Activated CD8-positive, alpha-beta memory T cell treated with anti-CD3 and anti-CD28 coated beads, Interleukin-2, amount 10 ng/mL, durations not matched to agents 7 days and 5 days (primary cell): ENCODE results near the gene TMEM204. TPM values are rescaled to one million over a fixed set of nuclear protein-coding genes. Genes with fewer than 3 reads are reported as not detected.

Experiments used
- ATAC-seq: fragments of 150-1000 bp; cut with Tn5 transposase; one replicate; pipeline ENCODE4 v1.10.0; 2021; ENCODE audit warnings: moderate library complexity
- CTCF ChIA-PET: fragments of 350-600 bp; sonication (Branson Sonifier 250); formaldehyde crosslinking; loops from one replicate; lab custom pipeline; 2021; ENCODE audit warnings: antibody characterized with exemption; lab: Charles Lee
- DNase-seq: peaks from one replicate; pipeline ENCODE4 v3.0.0-alpha.2; 2020
- H3K27ac Mint-ChIP-seq: one replicate; pipeline ENCODE4 v1.8.0; 2021; ENCODE audit warnings: mild to moderate bottlenecking, mixed read lengths
- H3K27me3 Mint-ChIP-seq: one replicate; pipeline ENCODE4 v1.8.0; 2021; ENCODE audit warnings: mixed read lengths
- H3K36me3 Mint-ChIP-seq: one replicate; pipeline ENCODE4 v1.8.0; 2021; ENCODE audit warnings: mild to moderate bottlenecking, mixed read lengths
- H3K4me1 Mint-ChIP-seq: one replicate; pipeline ENCODE4 v1.8.0; 2021; ENCODE audit warnings: mixed read lengths
- H3K4me3 Mint-ChIP-seq: one replicate; pipeline ENCODE4 v1.8.0; 2021; ENCODE audit warnings: mild to moderate bottlenecking, moderate library complexity, mixed read lengths
- H3K9me3 Mint-ChIP-seq: one replicate; pipeline ENCODE4 v1.8.0; 2022; ENCODE audit warnings: low read depth, mixed read lengths
- total RNA-seq, 2 experiments: library from RNA; stranded (reverse); gene quantifications; one replicate each; pipeline ENCODE4 v1.2.3, GENCODE V29; 2021

The TMEM204 gene
- total RNA-seq, 2 experiments from 2014 or later, result 34.7 to 37.1 TPM

- Mint-ChIP-seq H3K27ac (no peak overlapping the region), H3K36me3 (no peaks in the 10 kb centered on the region), H3K4me1 (no peaks in the 10 kb centered on the region), H3K9me3 (no peaks in the 10 kb centered on the region), H3K27me3 (no peaks in the 10 kb centered on the region), H3K4me3 (no peak overlapping the region)
- CTCF ChIA-PET, result no interaction called here
- no peak for ATAC-seq
- DNase-seq, result no peak
Observed at GRCh38 chr16:1518626-1519135, 14.8 kb upstream of the TMEM204 start.

DNA sequence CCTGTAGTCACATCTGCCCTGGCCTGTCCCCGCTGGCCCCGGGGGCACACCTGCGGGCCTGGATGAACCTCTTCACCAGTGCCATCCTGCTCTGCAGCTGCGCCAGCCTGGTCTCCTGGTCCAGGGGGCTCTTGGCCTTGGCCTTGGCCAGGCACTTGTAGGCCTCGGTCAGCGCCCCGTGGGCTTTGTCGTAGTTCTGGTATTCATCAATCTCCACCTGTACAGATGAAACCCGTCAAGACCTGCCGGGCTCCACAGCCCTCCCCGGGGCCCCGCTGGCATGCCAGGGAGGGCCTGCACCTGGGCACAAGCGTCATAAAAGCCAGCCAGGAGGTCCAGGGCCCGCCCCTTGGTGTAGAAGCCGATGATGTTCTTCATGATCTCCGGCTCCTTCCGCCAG, 13.6 kb upstream of the TMEM204 start:
- CTCF ChIA-PET, result no interaction called here
- no peaks in the 10 kb centered on the region for H3K4me1 Mint-ChIP-seq
- no peaks in the 10 kb centered on the region for H3K36me3 Mint-ChIP-seq
- DNase-seq (no peak), ATAC-seq (no peak)
- no peak overlapping the region for H3K4me3 Mint-ChIP-seq
- no peak overlapping the region for H3K27ac Mint-ChIP-seq
- H3K9me3 Mint-ChIP-seq, result no peaks in the 10 kb centered on the region
- no peaks in the 10 kb centered on the region for H3K27me3 Mint-ChIP-seq

- H3K27ac Mint-ChIP-seq, result no peak overlapping the region
- H3K4me1 Mint-ChIP-seq, result peaks cover under 1% of the 10 kb centered on the region
- ATAC-seq (no peak), DNase-seq (no peak)
- CTCF ChIA-PET, result no interaction called here
- no peaks in the 10 kb centered on the region for H3K27me3 Mint-ChIP-seq
- no peaks in the 10 kb centered on the region for H3K9me3 Mint-ChIP-seq
- no peaks in the 10 kb centered on the region for H3K36me3 Mint-ChIP-seq
- H3K4me3 Mint-ChIP-seq, result no peak overlapping the region
Observed at GRCh38 chr16:1520461-1520860, 13.0 kb upstream of the TMEM204 start.

GRCh38 chr16:1523581-1524245, 9.8 kb upstream of the TMEM204 start:
- no peaks in the 10 kb centered on the region for H3K27me3 Mint-ChIP-seq
- H3K36me3 Mint-ChIP-seq, result no peaks in the 10 kb centered on the region
- no peaks in the 10 kb centered on the region for H3K9me3 Mint-ChIP-seq
- H3K4me3 Mint-ChIP-seq, result no peak overlapping the region
- no peak for DNase-seq
- H3K27ac Mint-ChIP-seq, result no peak overlapping the region
- H3K4me1 Mint-ChIP-seq, result peaks cover 19% of the 10 kb centered on the region
- ATAC-seq, result no peak
- CTCF ChIA-PET, result no interaction called here

- Mint-ChIP-seq H3K27ac (no peak overlapping the region), H3K9me3 (no peaks in the 10 kb centered on the region), H3K4me1 (peaks cover 19% of the 10 kb centered on the region), H3K27me3 (no peaks in the 10 kb centered on the region), H3K36me3 (no peaks in the 10 kb centered on the region), H3K4me3 (no peak overlapping the region)
- no peak for DNase-seq
- CTCF ChIA-PET, result no interaction called here
- ATAC-seq, result no peak
Observed at GRCh38 chr16:1524366-1524765, 9.1 kb upstream of the TMEM204 start.

- ATAC-seq, result peak; percentile 55
- CTCF ChIA-PET, result interaction anchor here (1.0 kb wide), 1 partner anchor 9 kb away, joined by 5 read pairs; no protein-coding TSS in a partner anchor
- H3K27me3 Mint-ChIP-seq, result no peaks in the 10 kb centered on the region
- no peak for DNase-seq
- H3K4me1 Mint-ChIP-seq, result peaks cover 19% of the 10 kb centered on the region
- H3K9me3 Mint-ChIP-seq, result no peaks in the 10 kb centered on the region
- peak overlapping the region; percentile 27 for H3K4me3 Mint-ChIP-seq
- no peak overlapping the region for H3K27ac Mint-ChIP-seq
- H3K36me3 Mint-ChIP-seq, result no peaks in the 10 kb centered on the region
Observed at GRCh38 chr16:1525871-1526607, 7.4 kb upstream of the TMEM204 start.

DNA sequence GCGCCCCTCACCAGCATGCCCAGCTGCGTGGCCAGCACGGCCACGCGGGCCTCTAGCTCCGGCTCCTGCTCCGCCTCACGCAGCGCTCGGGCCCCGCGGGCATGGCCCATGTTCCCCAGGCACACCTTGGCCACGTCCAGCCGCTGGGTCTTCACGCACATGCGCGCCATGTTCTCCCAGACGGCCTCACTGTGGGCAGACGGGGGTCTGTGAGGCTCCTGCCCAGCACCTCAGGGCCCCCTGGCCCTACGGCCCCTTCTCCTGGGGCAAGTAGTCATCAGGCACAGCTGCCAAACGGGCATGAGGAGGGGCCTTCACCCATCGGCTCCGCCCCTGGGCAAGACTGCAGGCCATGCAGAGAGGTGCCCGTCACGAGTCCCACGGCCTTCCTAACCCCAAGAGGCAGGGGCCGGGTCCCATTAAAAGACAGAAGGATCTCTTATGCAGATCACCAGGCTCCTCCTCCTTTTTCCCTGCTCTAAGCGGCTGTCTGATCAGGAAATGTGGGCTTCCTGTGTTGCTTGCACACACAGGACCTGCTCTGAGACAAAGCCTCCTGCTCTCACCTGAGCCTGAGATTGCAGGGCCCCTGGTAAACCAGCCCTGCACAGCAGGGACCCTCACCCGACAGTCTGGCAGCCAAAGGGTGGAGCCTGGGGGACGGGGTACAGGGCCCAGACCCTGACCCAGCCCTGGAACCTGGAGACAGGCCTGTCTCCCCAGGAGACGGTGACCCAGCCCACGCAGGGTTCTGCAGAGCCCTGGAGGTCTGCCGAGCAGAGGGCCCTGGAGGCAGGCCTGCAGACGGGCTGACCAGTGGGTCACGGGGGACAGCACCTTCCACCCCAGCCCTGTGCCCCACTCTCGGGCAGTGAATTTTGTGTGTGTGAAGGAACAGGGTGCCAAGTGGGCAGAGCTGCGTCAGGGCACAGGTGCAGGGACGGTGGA, 6.6 kb upstream of the TMEM204 start:
- H3K9me3 Mint-ChIP-seq, result no peaks in the 10 kb centered on the region
- ATAC-seq (peak; percentile 60), DNase-seq (no peak)
- H3K4me1 Mint-ChIP-seq, result peaks cover 19% of the 10 kb centered on the region
- CTCF ChIA-PET, result interaction anchor here (0.9 kb wide), 1 partner anchor 11 kb away, joined by 5 read pairs; no protein-coding TSS in a partner anchor
- H3K27me3 Mint-ChIP-seq, result no peaks in the 10 kb centered on the region
- no peak overlapping the region for H3K4me3 Mint-ChIP-seq
- H3K36me3 Mint-ChIP-seq, result no peaks in the 10 kb centered on the region
- peak overlapping the region; percentile 70 for H3K27ac Mint-ChIP-seq

DNA sequence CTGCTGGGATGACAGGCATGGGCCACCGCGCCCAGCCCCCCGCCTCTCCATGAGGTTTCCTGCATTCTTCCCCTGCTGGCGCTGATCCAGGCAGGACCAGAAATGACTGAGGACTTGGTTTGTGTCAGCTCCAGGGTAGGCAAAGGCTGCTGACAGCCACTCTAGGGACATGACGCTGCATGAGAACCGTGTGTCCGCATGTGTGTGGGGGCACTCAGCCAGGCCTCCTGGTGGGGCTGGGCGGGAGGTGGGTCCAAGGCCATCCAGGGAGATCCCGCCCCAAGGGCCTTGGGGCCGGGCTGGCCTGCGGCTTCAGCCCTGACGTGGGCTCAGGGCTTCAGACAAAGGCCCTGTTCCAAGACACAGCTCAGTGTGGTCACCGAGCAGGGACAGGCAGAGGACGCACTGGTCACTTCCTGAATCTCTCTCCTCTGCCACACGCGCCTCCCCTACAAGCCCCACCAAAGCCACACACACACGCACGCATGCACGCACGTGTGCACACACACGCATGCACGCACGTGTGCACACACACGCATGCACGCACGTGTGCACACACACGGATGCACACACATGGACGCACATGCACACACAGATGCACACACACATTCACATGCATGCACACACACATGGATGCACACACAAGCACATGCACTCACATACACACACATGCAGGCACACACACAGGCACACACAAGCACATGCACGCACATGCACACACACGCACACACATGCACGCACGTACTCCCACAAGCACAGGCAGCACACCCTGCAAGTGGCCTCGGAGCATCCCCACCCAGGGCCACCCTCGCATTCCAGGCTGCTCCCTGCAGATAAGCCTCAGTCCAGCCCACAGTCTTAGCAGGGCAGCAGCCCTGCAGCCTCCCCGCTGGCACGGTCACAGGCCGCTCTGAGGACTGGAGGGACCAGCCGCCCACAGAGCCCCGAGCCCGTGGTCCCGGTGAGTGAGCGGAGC, 5.3 kb upstream of the TMEM204 start:
- peaks cover 24% of the 10 kb centered on the region for H3K4me1 Mint-ChIP-seq
- CTCF ChIA-PET, result interaction anchor here (0.9 kb wide), 1 partner anchor 10 kb away, joined by 5 read pairs; no protein-coding TSS in a partner anchor
- H3K4me3 Mint-ChIP-seq, result no peak overlapping the region
- no peak for ATAC-seq
- H3K9me3 Mint-ChIP-seq, result no peaks in the 10 kb centered on the region
- DNase-seq, result no peak
- H3K36me3 Mint-ChIP-seq, result no peaks in the 10 kb centered on the region
- H3K27me3 Mint-ChIP-seq, result no peaks in the 10 kb centered on the region
- no peak overlapping the region for H3K27ac Mint-ChIP-seq

DNA sequence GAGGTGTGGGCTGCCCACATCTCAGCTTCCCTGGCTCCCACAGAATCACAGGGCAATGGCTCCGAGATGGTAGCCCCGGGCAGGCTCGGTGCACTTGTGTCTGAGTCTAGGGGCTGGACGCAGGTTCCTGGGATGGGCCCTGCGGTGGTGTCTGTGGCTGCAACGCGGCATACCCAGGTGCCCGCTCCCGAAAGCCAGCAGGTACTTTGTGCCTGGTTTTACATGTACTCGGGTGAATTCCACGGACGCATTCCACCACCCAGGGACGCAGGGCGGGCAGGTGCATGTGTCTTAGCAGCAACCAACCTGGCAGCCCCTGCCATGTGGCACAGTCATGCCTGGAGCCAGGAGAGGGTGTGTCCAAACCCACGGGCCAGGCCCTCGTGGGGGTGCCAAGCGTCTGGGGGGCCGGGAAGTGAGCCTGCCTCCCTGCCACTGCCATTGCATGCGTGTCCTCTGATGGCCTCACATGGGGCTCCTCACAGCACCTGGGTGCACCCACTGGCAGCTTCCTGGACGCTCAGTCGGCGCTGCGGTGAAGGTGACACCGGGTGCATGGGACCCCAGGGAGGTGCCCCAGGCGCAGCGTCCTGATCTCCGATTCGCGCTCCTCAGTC, 4.4 kb upstream of the TMEM204 start:
- DNase-seq, result no peak
- Mint-ChIP-seq H3K27ac (no peak overlapping the region), H3K4me1 (peaks cover 28% of the 10 kb centered on the region), H3K4me3 (no peak overlapping the region), H3K9me3 (no peaks in the 10 kb centered on the region), H3K36me3 (no peaks in the 10 kb centered on the region), H3K27me3 (no peaks in the 10 kb centered on the region)
- ATAC-seq, result no peak
- CTCF ChIA-PET, result interaction anchor here (0.7 kb wide), 1 partner anchor 32 kb away, joined by 3 read pairs; no protein-coding TSS in a partner anchor

DNA sequence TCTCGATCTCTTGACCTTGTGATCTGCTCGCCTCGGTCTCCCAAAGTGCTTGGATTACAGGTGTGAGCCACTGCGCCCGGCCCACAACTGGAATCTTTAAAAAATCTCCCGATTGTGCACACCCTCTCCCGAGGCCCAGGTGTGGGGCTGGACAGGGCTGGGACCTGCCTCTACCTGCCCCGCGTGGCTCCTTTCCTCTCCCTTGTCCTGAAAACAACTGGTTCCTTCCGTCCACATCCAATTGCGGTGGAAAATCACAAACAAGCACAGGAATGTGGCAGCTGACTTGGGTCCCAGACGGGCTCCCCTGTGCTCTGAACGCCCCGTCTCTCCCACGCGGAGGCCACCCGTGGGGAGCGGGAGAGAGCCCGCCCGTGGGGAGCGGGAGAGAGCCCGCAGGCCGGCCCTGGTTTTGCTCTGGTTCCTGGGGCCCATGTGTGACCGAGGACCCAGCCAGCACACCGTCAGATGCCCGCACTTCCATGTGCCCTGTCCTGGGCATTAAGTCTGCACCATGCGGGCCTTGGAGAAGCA, 3.0 kb upstream of the TMEM204 start:
- no peak overlapping the region for H3K27ac Mint-ChIP-seq
- H3K36me3 Mint-ChIP-seq, result peaks cover 7% of the 10 kb centered on the region
- DNase-seq (no peak), ATAC-seq (no peak)
- CTCF ChIA-PET, result no interaction called here
- H3K4me1 Mint-ChIP-seq, result peaks cover 29% of the 10 kb centered on the region
- no peaks in the 10 kb centered on the region for H3K9me3 Mint-ChIP-seq
- no peak overlapping the region for H3K4me3 Mint-ChIP-seq
- no peaks in the 10 kb centered on the region for H3K27me3 Mint-ChIP-seq

DNA sequence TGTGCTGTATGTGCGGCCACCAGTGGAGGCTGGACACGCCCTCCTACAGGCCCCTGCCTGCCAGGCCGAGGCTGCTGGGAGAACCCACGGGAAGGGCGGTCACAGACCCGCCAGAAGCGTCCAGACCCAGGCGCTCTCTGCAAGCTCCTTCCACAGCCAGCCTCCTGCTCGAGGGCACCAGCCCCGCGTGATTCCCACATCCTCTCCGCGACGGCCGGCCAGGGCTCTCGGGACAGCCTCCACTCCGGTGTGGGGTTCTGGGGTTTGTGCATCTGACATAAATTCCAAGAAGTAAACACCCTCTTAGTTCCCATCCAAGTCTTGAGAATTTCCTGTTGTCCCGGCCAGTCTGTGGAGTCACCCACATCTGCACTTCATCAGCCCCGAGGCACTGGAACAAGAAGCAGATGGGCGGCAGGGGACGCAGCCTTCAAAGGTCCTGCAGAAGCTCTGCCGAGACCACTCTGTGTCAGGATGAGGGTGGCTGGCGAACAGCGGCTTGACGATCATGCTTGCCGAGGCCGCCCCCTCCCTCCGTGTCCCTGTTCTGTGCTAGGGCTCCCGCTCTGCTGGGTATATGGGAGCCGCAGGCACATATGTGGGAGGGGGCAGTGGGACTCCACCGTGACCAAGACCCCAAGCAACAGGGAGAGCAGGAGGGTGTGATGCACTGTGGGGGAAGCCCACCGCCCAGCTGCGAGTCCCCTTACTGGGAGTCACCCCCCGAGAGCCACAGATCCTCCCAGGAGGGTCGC, 2.4 kb upstream of the TMEM204 start:
- Mint-ChIP-seq H3K27ac (no peak overlapping the region), H3K36me3 (peaks cover 11% of the 10 kb centered on the region), H3K4me3 (no peak overlapping the region)

More for the DNA sequence above, 2.4 kb upstream of the TMEM204 start:
- no peaks in the 10 kb centered on the region for H3K27me3 Mint-ChIP-seq
- DNase-seq (no peak), ATAC-seq (no peak)
- H3K4me1 Mint-ChIP-seq, result peaks cover 27% of the 10 kb centered on the region
- H3K9me3 Mint-ChIP-seq, result no peaks in the 10 kb centered on the region
- CTCF ChIA-PET, result no interaction called here
